HG02870 (cell line): ENCODE measurements around the gene LYPD6B.
"Not testable (repeated sequence)": the region's sequence is repeated elsewhere in the genome, so short reads cannot be mapped to it uniquely, and the experiment has no call there.

ENCODE experiments used
- ATAC-seq: cut with Tn5 transposase; IDR thresholded peaks from one replicate; pipeline ENCODE4 v1.9.1; 2021; ENCODE audit warnings: mild to moderate bottlenecking, moderate library complexity; ENCODE audit not compliant: unreplicated experiment

Gene LYPD6B

GRCh38 chr2:149256877-149257276 lies 218.4 kb downstream of the LYPD6B start:
- ATAC-seq = not testable (repeated sequence)

- no peak for ATAC-seq
These were observed 220.0 kb downstream of the LYPD6B start for GRCh38 chr2:149258531-149258930.

GRCh38 chr2:149259136-149259535 lies 220.6 kb downstream of the LYPD6B start:
- ATAC-seq = no peak

DNA sequence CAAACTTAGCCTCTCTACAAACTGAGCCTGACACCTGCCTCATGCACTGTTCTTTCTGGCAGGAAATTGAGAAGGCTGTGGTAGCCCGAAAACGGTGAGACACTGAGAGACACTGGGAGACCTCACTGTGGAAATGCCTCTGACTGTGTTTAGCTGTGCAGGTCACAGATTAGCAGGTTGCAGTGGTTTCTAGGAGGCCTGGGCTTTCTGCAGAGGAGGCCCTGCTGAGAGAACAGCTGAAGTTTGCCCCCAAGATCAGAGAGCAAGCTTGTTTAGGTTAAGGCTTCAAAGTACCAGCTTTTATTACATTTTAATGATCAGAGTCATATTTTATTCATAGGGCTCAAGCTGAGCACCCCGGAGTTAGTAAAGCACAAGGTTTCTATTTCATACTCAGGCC lies 223.2 kb downstream of the LYPD6B start:
- no peak for ATAC-seq
